ENCODE data around the gene OGT. TPM values are rescaled to one million over a fixed set of nuclear protein-coding genes. Genes with fewer than 3 reads are reported as not detected.

OGT gene
- total RNA-seq, 1 experiment from 2014 or later = 116 TPM

DNA sequence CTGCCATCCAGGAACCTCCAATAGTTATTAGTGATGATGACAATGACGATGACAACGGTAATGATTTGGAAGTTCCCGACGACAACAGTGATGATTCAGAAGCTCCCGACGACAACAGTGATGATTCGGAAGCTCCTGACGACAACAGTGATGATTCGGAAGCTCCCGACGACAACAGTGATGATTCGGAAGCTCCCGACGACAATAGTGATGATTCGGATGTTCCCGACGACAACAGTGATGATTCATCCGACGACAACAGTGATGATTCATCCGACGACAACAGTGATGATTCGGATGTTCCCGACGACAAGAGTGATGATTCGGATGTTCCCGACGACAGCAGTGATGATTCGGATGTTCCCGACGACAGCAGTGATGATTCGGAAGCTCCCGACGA is 70.7 kb downstream of the OGT start:
- H2AK5ac ChIP-seq (ENCODE audit: insufficient read length, low read length) = no peak overlapping the region
- no peaks in the 10 kb centered on the region for H3K79me1 ChIP-seq (ENCODE audit: insufficient read depth, low read depth, low read length, poor library complexity, severe bottlenecking)
- Mint-ChIP-seq H3K27me3 (ENCODE audit: low read depth) (no peaks in the 10 kb centered on the region), H3K9me3 (peaks cover 63 to 72% of the 10 kb centered on the region in 2 experiments), H3K4me1 (no peaks in the 10 kb centered on the region), H3K4me3 (no peak overlapping the region), H3K27ac (peak overlapping the region in 1 of 3 experiments; percentile 66; a peak in 2 of 7 replicates), H3K36me3 (ENCODE audit: insufficient read depth in 1 of 3, low read depth in 3 of 3) (peaks cover 30 to 50% (median 45%) of the 10 kb centered on the region in 3 experiments)
- H3K23me2 ChIP-seq (ENCODE audit: insufficient read length, low read depth, low read length, poor library complexity, severe bottlenecking) = no peaks in the 10 kb centered on the region
- H3K14ac ChIP-seq (ENCODE audit: insufficient read depth, low read length) = no peak overlapping the region
- H3K18ac ChIP-seq (ENCODE audit: insufficient read length, low read depth, low read length) = no peak overlapping the region
- no peak for DNase-seq
- H2BK120ac ChIP-seq (ENCODE audit: low read depth, low read length, poor library complexity, severe bottlenecking) = no peak overlapping the region
- H3K27me3 ChIP-seq (ENCODE audit: insufficient read depth, low read length) = no peaks in the 10 kb centered on the region
- H4K8ac ChIP-seq (replicated peaks; ENCODE audit: insufficient read length, low read depth, low read length) = no peak overlapping the region
- H3T11ph ChIP-seq (ENCODE audit: low read length) = no peak overlapping the region
- WGBS (ENCODE audit: extremely low coverage, insufficient read length, low lambda C conversion rate) = no CpG with 5 or more reads among the region's 33 CpGs
- H4K20me1 ChIP-seq (ENCODE audit: control insufficient read depth, insufficient read depth, insufficient read length) = no peaks in the 10 kb centered on the region
- H2BK20ac ChIP-seq (ENCODE audit: low read depth, low read length, poor library complexity, severe bottlenecking) = no peak overlapping the region
- H4K91ac ChIP-seq (ENCODE audit: insufficient read length, low read depth, low read length) = no peak overlapping the region
- H3K27ac ChIP-seq (ENCODE audit: insufficient read length, low read depth, low read length) = no peak overlapping the region
- H3K4me2 ChIP-seq (ENCODE audit: insufficient read depth, insufficient read length, low read length) = no peak overlapping the region
- H2BK5ac ChIP-seq (ENCODE audit: insufficient read length, low read length) = no peak overlapping the region
- no peak overlapping the region for H4K5ac ChIP-seq (ENCODE audit: insufficient read length, low read depth, low read length)
- no peak overlapping the region for H3K9ac ChIP-seq (ENCODE audit: extremely low read depth, insufficient read length, low read length)
- H2AFZ ChIP-seq (ENCODE audit: low read length) = no peak overlapping the region
- no peak overlapping the region for H3K4ac ChIP-seq (ENCODE audit: low read depth, low read length)
- H3K9me3 ChIP-seq (ENCODE audit: control insufficient read depth, low read depth, low read length) = peaks cover 47% of the 10 kb centered on the region
- no peak overlapping the region for H2BK15ac ChIP-seq (ENCODE audit: low read depth, low read length)
- TF ChIP-seq, protein P1, sequence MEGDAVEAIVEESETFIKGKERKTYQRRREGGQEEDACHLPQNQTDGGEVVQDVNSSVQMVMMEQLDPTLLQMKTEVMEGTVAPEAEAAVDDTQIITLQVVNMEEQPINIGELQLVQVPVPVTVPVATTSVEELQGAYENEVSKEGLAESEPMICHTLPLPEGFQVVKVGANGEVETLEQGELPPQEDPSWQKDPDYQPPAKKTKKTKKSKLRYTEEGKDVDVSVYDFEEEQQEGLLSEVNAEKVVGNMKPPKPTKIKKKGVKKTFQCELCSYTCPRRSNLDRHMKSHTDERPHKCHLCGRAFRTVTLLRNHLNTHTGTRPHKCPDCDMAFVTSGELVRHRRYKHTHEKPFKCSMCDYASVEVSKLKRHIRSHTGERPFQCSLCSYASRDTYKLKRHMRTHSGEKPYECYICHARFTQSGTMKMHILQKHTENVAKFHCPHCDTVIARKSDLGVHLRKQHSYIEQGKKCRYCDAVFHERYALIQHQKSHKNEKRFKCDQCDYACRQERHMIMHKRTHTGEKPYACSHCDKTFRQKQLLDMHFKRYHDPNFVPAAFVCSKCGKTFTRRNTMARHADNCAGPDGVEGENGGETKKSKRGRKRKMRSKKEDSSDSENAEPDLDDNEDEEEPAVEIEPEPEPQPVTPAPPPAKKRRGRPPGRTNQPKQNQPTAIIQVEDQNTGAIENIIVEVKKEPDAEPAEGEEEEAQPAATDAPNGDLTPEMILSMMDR (conservative IDR thresholded peaks at IDR 0.05) = no peak
- H3K4me1 ChIP-seq (ENCODE audit: insufficient read depth, low read length) = no peaks in the 10 kb centered on the region
- H2BK12ac ChIP-seq (ENCODE audit: insufficient read length, low read depth, low read length) = no peak overlapping the region
- H3K79me2 ChIP-seq (ENCODE audit: insufficient read depth, low read length) = no peaks in the 10 kb centered on the region
- H3K23ac ChIP-seq (ENCODE audit: insufficient read length, low read depth, low read length) = no peak overlapping the region
- no peak overlapping the region for H3K56ac ChIP-seq (ENCODE audit: insufficient read length, low read depth, low read length)
